GM12878 (cell line): ENCODE data around the gene MTRFR.

Experiments used
- ATF3 ChIP-seq: IDR thresholded peaks from 2 replicates; pipeline ENCODE4 v1.6.1; 2011; ENCODE audit warnings: low read depth, mild to moderate bottlenecking, low read length, moderate library complexity, borderline replicate concordance; ENCODE audit errors: extremely low read depth
- CREB1 ChIP-seq: IDR thresholded peaks from 2 replicates; pipeline ENCODE4 v1.6.1; 2012; ENCODE audit warnings: low read depth, mild to moderate bottlenecking, inconsistent platforms
- EZH2 ChIP-seq: IDR thresholded peaks from 2 replicates; pipeline ENCODE4 v1.6.1; 2012; ENCODE audit warnings: low read depth, mild to moderate bottlenecking, control low read depth, inconsistent platforms, low read length, borderline replicate concordance; ENCODE audit not compliant: control insufficient read depth
- FOXM1 ChIP-seq: IDR thresholded peaks from 2 replicates; pipeline ENCODE4 v1.6.1; 2012; ENCODE audit warnings: low read depth, mild to moderate bottlenecking, inconsistent platforms, low read length, moderate library complexity
- POLR2A ChIP-seq: IDR thresholded peaks from 2 replicates; pipeline ENCODE4 v1.6.1; 2011; ENCODE audit warnings: low read depth, mild to moderate bottlenecking, low read length
- POLR2AphosphoS5 ChIP-seq: IDR thresholded peaks from 2 replicates; pipeline ENCODE4 v1.6.1; 2011; ENCODE audit warnings: mild to moderate bottlenecking, low read length, inconsistent platforms
- POU2F2 ChIP-seq: IDR thresholded peaks from 3 replicates; pipeline ENCODE4 v1.6.1; 2011; ENCODE audit warnings: low read depth, mild to moderate bottlenecking, low read length, borderline replicate concordance
- SIN3A ChIP-seq: IDR thresholded peaks from 2 replicates; pipeline ENCODE4 v1.6.1; 2012; ENCODE audit warnings: low read depth, low read length, improper control_type of control experiment
- TAF1 ChIP-seq: IDR thresholded peaks from 2 replicates; pipeline ENCODE4 v1.6.1; 2011; ENCODE audit warnings: mild to moderate bottlenecking, low read depth, low read length, borderline replicate concordance
- ZNF217 ChIP-seq: fragments of 450-650 bp; IDR thresholded peaks from 2 replicates; pipeline ENCODE4 v1.6.1; 2017; ENCODE audit warnings: antibody characterized with exemption, mild to moderate bottlenecking
- TF ChIP-seq, protein P1 (sequence below): fragments of 450-650 bp; IDR thresholded peaks from 2 replicates; pipeline ENCODE4 v1.6.1; 2017; ENCODE audit warnings: mild to moderate bottlenecking

- TF ChIP-seq TAF1 (no peak), ZNF217 (no peak), FOXM1 (no peak), POLR2AphosphoS5 (no peak), POLR2A (no peak), CREB1 (no peak), SIN3A (no peak), ATF3 (no peak), EZH2 (no peak), POU2F2 (no peak)
- TF ChIP-seq, protein P1, sequence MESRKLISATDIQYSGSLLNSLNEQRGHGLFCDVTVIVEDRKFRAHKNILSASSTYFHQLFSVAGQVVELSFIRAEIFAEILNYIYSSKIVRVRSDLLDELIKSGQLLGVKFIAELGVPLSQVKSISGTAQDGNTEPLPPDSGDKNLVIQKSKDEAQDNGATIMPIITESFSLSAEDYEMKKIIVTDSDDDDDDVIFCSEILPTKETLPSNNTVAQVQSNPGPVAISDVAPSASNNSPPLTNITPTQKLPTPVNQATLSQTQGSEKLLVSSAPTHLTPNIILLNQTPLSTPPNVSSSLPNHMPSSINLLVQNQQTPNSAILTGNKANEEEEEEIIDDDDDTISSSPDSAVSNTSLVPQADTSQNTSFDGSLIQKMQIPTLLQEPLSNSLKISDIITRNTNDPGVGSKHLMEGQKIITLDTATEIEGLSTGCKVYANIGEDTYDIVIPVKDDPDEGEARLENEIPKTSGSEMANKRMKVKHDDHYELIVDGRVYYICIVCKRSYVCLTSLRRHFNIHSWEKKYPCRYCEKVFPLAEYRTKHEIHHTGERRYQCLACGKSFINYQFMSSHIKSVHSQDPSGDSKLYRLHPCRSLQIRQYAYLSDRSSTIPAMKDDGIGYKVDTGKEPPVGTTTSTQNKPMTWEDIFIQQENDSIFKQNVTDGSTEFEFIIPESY: no peak
Measured at GRCh38 chr12:123254853-123255446, 21.7 kb downstream of the MTRFR start.
